ENCODE results near the gene IHH.

Gene IHH

GRCh38 chr2:219026946-219027345, 33.8 kb downstream of the IHH start:
- Histone ChIP-seq H3K4me1 (ENCODE audit: control insufficient read depth, insufficient read depth, low read length) (no peaks in the 10 kb centered on the region), H3K36me3 (ENCODE audit: control insufficient read depth in 2 of 2, insufficient read depth in 1 of 2, low read length in 2 of 2) (no peaks in the 10 kb centered on the region), H3K27ac (ENCODE audit: extremely low read depth, low read depth, low read length) (no peak overlapping the region), H3K4me3 (ENCODE audit: low read depth, low read length) (no peak overlapping the region), H3K9me3 (ENCODE audit: control insufficient read depth, insufficient read depth, low read depth, low read length) (no peaks in the 10 kb centered on the region)
- ChIA-PET POLR2A (no interaction called here), CTCF (interaction anchor here (0.6 to 4.6 kb wide), 7 partner anchors 15 to 132 kb away, joined by 3 to 119 read pairs (median 9); no protein-coding TSS in a partner anchor)
- no peak for TF ChIP-seq ZNF624 (tag by site-specific recombination; IDR thresholded peaks at IDR 0.05)
- no peak for TF ChIP-seq HOXD13 (CRISPR knock-in tag; IDR thresholded peaks at IDR 0.05; ENCODE audit: borderline replicate concordance)
- TF ChIP-seq ZNF776 (tag by site-specific recombination; IDR thresholded peaks at IDR 0.05; ENCODE audit: borderline replicate concordance) = no peak
- TF ChIP-seq ZBTB8A (tag by site-specific recombination; IDR thresholded peaks at IDR 0.05) = no peak
- TF ChIP-seq ZNF621 (tag by site-specific recombination; IDR thresholded peaks at IDR 0.05) = no peak
- TF ChIP-seq REPIN1 (tag by site-specific recombination; IDR thresholded peaks at IDR 0.05; ENCODE audit: low read depth) = no peak
- TF ChIP-seq ZNF777 (tag by site-specific recombination; IDR thresholded peaks at IDR 0.05; ENCODE audit: borderline replicate concordance) = no peak
- no peak for TF ChIP-seq OVOL3 (tag by site-specific recombination; IDR thresholded peaks at IDR 0.05)

- no peaks in the 10 kb centered on the region for H3K4me1 ChIP-seq (ENCODE audit: control insufficient read depth, insufficient read depth, low read length)
- no peaks in the 10 kb centered on the region for H3K36me3 ChIP-seq (ENCODE audit: control insufficient read depth in 2 of 2, insufficient read depth in 1 of 2, low read length in 2 of 2)
- CTCF ChIA-PET = interaction anchor here (0.6 to 3.0 kb wide), 7 partner anchors 46 to 633 kb away, joined by 3 to 12 read pairs (median 4); no protein-coding TSS in a partner anchor
- POLR2A ChIA-PET = no interaction called here
- no peak overlapping the region for H3K4me3 ChIP-seq (ENCODE audit: low read depth, low read length)
- H3K9me3 ChIP-seq (ENCODE audit: control insufficient read depth, insufficient read depth, low read depth, low read length) = no peaks in the 10 kb centered on the region
- no peak overlapping the region for H3K27ac ChIP-seq (ENCODE audit: extremely low read depth, low read depth, low read length)
- TF ChIP-seq ZNF202 (tag by site-specific recombination; IDR thresholded peaks at IDR 0.05; ENCODE audit: borderline replicate concordance) = no peak
- TF ChIP-seq ZNF140 (tag by site-specific recombination; IDR thresholded peaks at IDR 0.05) = no peak
- no peak for TF ChIP-seq ZNF391 (tag by site-specific recombination; IDR thresholded peaks at IDR 0.05; ENCODE audit: borderline replicate concordance, low read depth)
- TF ChIP-seq KLF7 (tag by site-specific recombination; IDR thresholded peaks at IDR 0.05; ENCODE audit: borderline replicate concordance) = no peak
- TF ChIP-seq ZNF768 (tag by site-specific recombination; IDR thresholded peaks at IDR 0.05) = no peak
- TF ChIP-seq ZNF223 (tag by site-specific recombination; IDR thresholded peaks at IDR 0.05) = no peak
- TF ChIP-seq PRDM2 (tag by site-specific recombination; IDR thresholded peaks at IDR 0.05; ENCODE audit: borderline replicate concordance) = no peak
- TF ChIP-seq PRDM4 (tag by site-specific recombination; IDR thresholded peaks at IDR 0.05) = no peak
- TF ChIP-seq ZNF529 (tag by site-specific recombination; IDR thresholded peaks at IDR 0.05; ENCODE audit: insufficient replicate concordance) = no peak
- TF ChIP-seq ZNF785 (tag by site-specific recombination; IDR thresholded peaks at IDR 0.05) = no peak
- no peak for TF ChIP-seq ZFP3 (tag by site-specific recombination; IDR thresholded peaks at IDR 0.05; ENCODE audit: low read depth)
- TF ChIP-seq HOXA7 (CRISPR knock-in tag; IDR thresholded peaks at IDR 0.05; ENCODE audit: borderline replicate concordance) = no peak
- TF ChIP-seq ZNF16 (tag by site-specific recombination; IDR thresholded peaks at IDR 0.05; ENCODE audit: low read depth) = no peak
- no peak for TF ChIP-seq ZBTB48 (tag by site-specific recombination; IDR thresholded peaks at IDR 0.05)
- TF ChIP-seq ZBTB6 (tag by site-specific recombination; IDR thresholded peaks at IDR 0.05) = no peak
Measured at GRCh38 chr2:219025637-219026585, 34.8 kb downstream of the IHH start.
